HG03558 (cell line): ENCODE data around the gene MCRIP2.
"Not testable (repeated sequence)": the region's sequence is repeated elsewhere in the genome, so short reads cannot be mapped to it uniquely, and the experiment has no call there.

ENCODE experiments used
- ATAC-seq: cut with Tn5 transposase; IDR thresholded peaks from one replicate; pipeline ENCODE4 v1.9.1; 2021; ENCODE audit warnings: moderate number of reproducible peaks; ENCODE audit not compliant: unreplicated experiment; ENCODE audit errors: extremely low read depth

The MCRIP2 gene

DNA sequence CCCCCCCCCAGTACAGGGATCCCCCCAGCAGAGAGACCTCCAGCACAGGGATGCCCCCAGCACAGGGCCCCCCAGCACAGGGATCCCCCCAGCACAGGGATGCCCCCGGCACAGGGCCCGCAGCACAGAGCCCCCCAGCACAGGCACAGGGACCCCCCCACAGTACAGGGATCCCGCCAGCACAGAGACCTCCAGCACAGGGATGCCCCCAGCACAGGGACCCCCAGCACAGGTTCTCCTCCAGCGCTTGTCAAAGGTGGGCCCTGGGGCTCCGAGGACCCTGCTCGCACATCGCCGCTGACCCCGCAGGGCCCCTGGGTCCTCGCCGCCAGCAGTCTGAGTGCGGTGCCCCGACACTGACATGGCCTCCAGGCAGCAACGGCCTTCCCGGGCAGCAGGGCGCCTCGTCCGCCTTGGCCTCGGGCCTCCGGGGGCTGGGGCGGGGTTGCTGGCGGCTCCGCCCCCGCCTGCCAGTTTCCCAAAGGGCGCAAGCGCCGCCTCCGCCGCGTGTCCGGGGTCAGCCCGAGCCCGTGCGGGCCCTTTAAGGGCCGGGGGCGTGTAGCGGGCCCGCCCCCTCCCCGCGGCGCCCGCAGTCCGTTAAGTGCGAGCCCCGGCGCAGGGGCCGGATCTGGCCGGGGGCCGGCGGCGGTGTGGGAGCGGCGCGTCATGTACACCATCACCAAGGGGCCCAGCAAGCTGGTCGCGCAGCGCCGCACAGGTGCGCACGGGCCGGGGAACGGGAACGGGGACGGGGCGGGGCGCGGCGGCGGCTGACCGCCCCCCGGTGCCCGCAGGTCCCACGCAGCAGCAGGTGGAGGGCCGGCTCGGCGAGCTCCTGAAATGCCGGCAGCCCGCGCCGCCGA lies at the start of gene MCRIP2:
Gene MCRIP2 (plus strand): TSS at position 503 of the 863 bp plus-strand sequence. CDS start 164 bp downstream, at position 667.
- ATAC-seq: no peak

- ATAC-seq: no peak
Measured at GRCh38 chr16:591892-592517, 49.6 kb upstream of the MCRIP2 start.

GRCh38 chr16:592518-593306 lies 48.9 kb upstream of the MCRIP2 start:
- no peak for ATAC-seq

GRCh38 chr16:593406-593805 lies 48.2 kb upstream of the MCRIP2 start:
- ATAC-seq: no peak

DNA sequence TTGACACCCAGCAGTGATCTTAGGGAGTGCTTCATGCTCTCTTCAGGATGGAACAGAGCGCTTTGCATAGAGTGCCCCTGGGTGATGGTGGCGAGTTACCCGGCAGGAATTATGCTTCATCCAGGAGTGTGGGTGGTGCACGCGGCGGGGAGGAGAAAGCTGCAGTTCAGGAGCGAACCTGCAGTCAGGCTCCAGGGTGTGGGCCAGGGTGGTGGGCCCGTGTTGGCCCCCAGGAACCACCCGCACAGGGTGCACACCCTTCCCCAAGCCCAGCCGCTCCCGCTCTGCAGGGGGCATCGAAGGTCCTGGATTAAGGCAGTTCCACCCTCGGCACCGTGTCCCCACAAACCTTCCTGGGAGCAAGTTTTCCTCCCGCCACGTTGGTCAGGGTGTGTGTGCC lies 47.8 kb upstream of the MCRIP2 start:
- ATAC-seq: no peak

- ATAC-seq: no peak
Measured at GRCh38 chr16:595094-595528, 46.5 kb upstream of the MCRIP2 start.

GRCh38 chr16:595942-596735 lies 45.5 kb upstream of the MCRIP2 start:
- ATAC-seq: no peak

DNA sequence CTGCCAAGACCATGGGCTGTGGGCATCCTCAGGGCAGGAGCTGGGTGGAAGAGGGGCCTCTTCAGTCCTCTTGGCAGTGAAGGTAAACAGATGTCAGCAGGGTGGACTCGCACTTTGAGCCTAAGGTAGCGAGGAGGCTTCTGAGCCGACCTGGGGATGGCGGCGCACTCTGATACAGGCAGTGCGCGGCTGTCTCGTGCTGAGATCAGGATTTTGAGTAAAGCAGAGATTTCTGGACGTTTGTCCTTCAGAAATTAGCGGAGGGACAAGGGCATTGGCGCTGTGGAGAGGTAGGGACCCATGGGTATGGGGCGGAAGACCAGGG lies 44.9 kb upstream of the MCRIP2 start:
- no peak for ATAC-seq

- ATAC-seq: not testable (repeated sequence)
Measured at GRCh38 chr16:597655-598054, 44.0 kb upstream of the MCRIP2 start.

- ATAC-seq: no peak
Measured at GRCh38 chr16:598823-599739, 42.5 kb upstream of the MCRIP2 start.

DNA sequence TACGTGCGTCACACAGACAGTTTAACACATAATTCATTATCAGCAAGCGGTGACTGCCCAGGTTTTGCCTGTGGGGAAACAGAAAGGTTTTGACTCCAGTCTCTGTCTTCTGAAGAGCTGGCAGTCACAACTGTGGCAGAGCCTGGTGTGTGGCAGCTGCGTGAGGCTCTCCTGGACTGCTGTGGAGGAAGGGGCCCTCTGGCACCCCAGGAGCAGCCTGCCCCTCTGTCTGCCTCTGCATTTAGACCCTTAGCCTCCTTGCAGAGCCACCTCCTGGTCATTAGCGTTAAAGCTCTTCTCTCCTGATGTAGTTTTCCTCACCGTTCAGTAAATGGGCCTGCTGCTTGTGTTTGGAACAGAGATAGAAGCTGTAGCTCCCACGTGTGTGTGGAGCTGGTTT lies 40.8 kb upstream of the MCRIP2 start:
- ATAC-seq: no peak

DNA sequence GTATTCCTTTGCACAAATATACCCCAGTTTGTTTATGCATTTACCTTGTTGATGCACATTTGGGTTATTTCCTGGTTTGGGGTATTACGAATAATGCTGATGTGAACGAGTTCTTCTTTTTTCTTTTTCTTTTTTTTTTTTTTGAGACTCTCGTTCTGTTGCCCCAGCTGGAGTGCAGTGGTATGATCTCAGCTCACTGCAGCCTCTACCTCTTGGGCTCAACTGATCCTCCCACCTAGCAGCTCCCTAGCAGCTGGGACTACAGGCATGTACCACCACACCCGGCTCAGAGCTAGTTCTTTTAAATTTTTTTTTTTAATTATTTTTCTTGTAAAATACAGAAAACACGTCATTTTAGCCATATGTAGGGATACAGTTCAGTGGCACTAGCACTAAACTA lies 37.7 kb upstream of the MCRIP2 start:
- no peak for ATAC-seq

GRCh38 chr16:606656-607307 lies 34.8 kb upstream of the MCRIP2 start:
- no peak for ATAC-seq

GRCh38 chr16:608019-608418 lies 33.6 kb upstream of the MCRIP2 start:
- ATAC-seq: no peak

DNA sequence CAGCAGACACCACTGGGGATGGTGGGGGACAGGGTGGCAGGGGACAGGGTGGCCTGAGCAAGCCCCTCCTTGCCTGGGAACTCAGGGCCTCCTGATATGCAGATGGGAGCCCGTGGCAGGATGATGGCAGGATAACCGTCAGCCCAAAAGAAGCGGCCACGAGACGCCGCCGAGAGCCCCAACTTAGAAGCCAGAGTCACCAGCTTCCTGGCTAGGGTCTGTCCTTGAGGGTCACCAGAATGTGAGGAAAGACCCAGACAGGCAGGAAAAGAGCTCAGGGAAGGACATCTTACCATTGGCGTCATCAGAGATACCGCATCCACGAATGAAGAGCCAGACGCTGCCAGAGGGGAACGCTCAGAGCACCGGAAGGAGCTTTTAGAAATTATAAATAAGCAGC lies 32.3 kb upstream of the MCRIP2 start:
- no peak for ATAC-seq

GRCh38 chr16:609984-610383 lies 31.6 kb upstream of the MCRIP2 start:
- no peak for ATAC-seq

DNA sequence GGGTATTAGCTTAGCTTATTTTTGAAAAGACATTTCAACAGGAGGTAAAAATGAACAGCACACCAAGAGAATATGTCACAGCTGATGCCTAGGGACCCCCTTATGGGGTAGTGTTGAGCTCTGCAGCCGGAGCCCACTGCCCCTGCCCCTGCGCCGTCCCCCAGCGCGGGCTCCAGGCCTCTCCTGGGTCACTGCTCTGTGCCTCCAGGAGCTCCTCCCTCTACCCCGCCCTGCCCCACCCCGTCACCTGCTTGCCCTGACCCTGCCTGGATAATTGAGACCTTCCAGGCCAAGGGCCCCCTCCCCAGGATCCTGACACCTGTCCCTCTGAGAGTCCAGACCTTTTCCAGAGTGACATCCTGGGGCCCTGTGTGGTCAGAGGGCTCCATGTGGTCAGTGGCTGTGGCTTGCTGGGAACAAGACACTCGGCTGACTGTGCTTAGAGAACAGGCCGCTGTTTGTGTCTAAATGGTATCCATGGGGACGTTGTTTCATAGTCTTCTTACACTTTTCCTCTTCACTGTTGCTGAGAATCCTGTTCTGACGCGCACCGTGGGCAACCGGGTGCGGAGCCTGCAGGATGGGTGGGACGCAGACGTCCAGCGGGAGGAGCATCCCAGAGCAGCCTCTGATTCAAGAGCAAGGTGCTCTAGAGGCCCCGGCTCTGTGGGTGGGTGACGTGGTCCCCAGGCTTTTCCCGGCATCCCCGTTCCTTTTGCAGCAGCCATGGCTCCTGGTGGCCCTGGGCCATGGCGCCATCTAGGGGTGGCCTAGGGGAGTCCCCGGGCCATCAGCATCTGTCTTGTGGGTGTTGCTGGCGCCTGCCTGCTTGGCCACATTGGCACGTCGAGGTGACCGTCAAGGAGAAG lies 30.9 kb upstream of the MCRIP2 start:
- ATAC-seq: no peak

- no peak for ATAC-seq
Measured at GRCh38 chr16:615122-615521, 26.5 kb upstream of the MCRIP2 start.
